Activated CD4-positive, alpha-beta T cell treated with anti-CD3 and anti-CD28 coated beads, Interleukin-10, Interleukin-2, amounts not matched to agents 100 ng/mL and 50 ng/mL, durations not matched to agents 16 hours and 8 hours (primary cell): ENCODE results near the gene NHLRC1.

ENCODE experiments used
- DNase-seq: peaks from one replicate; pipeline ENCODE4 v3.0.0-alpha.2; 2020

NHLRC1 gene

DNA sequence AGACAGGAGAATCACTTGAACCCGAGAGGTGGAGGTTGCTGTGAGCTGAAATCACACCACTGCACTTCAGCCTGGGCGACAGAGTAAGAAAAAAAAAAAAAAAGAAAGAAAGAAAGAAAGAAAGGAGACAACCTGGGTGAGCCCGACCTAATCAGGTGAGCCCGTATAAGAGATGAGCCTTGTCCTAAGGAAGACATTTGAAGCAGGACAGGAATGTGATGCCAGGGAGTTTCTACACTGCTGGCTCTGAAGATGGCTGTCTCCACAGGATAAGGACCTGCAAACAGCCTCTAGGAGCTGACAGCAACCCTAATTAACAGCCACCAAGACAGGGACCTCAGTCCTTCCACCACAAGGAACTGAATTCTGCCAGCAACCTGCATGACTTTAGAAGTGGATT, 41.9 kb downstream of the NHLRC1 start:
- no peak for DNase-seq

DNA sequence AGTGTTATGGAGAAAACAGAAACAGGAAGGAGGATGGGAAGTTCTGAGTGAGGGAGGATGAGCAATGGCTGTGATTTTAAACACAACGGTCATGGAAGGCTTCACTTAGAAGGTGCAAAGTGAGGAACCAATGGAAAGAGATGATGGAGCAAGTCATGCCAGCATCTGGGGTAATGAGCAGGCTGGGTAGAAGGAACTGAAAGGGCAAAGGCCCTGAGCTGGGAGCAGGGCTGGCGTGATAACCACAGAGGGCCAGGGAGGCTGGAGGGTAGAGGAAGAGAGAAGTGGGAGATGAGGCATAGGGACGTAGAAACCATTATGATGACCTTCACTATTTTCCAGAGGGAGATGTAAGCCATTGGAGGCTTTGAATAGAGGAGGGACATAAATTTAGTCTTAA, 43.6 kb downstream of the NHLRC1 start:
- no peak for DNase-seq

GRCh38 chr6:18076231-18076630, 46.2 kb downstream of the NHLRC1 start:
- no peak for DNase-seq

DNA sequence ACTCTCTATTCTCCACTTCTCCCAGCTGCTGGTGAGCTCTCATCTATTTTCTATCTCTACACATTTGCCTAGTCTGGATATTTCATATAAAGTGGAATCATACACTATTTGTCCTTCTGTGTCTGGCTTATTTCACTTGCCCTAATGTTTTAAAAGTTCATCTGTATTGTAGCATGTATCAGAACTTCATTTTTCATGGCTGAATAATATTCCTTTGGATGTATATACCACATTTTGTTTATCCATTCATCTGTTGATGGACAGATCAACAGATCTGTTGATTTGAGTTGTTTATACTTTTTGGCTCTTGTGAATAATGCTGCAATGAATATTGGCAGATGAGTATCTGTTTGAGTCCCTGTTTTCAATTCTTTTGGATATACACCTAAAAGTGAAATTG, 49.6 kb downstream of the NHLRC1 start:
- DNase-seq, result no peak

DNA sequence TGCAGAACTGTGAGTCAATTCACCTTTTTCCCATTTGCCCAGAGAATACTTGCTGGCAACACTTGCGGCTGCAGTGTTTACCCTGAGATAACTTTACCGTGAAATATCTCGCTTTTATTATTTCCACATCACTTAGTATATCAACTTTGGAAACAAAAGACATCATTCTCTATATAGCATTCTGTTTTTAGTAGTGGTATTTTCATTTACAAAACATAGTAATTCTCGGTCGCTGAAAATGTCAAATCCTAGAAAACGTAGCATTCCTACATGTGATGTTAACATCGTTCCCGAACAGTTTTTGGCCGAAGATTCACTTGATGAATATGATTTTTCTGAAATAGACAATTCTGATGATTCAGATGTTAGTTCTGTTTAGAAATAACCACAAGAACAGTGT, 52.0 kb downstream of the NHLRC1 start:
- DNase-seq, result no peak
